Jurkat, Clone E6-1 (cell line): ENCODE results near the gene PDZD7. TPM values are rescaled to one million over a fixed set of nuclear protein-coding genes. Genes with fewer than 3 reads are reported as not detected.

Source experiments
- DNase-seq: peaks from one replicate; pipeline ENCODE4 v3.0.0-alpha.2; 2011; ENCODE audit warnings: low read depth, low spot score
- H3K4me3 ChIP-seq: 2 replicates; pipeline ENCODE4 v1.5.1; 2011; ENCODE audit warnings: mild to moderate bottlenecking, low read length, control low read depth, moderate library complexity
- polyA plus RNA-seq: library from polyadenylated mRNA; unstranded; fragments of >200 nt; gene quantifications from one replicate; pipeline ENCODE4 v1.2.1, GENCODE V29; 2012; ENCODE audit warnings: missing spikeins; ENCODE audit not compliant: insufficient read length, insufficient read depth

The PDZD7 gene
- 4.6 TPM for polyA plus RNA-seq

- peak within 1 kb of the TSS; percentile 85 for H3K4me3 ChIP-seq
- DNase-seq: peak; percentile 90
Measured at GRCh38 chr10:101031128-101031795, at the start of gene PDZD7, which contains the start of gene SFXN3. TSS of gene PDZD7 (minus strand) at chr10:101031129. CDS start at chr10:101030219, 910 bp downstream. TSS of gene SFXN3 (plus strand) at chr10:101031234. CDS start at chr10:101034695, 3,461 bp downstream.

GRCh38 chr10:101079874-101080273 lies 48.9 kb upstream of the PDZD7 start:
- H3K4me3 ChIP-seq: no peak overlapping the region
- no peak for DNase-seq

GRCh38 chr10:101076630-101077029 lies 45.7 kb upstream of the PDZD7 start:
- DNase-seq: no peak
- no peak overlapping the region for H3K4me3 ChIP-seq

- DNase-seq: no peak
- no peak overlapping the region for H3K4me3 ChIP-seq
Measured at GRCh38 chr10:101075775-101076174, 44.8 kb upstream of the PDZD7 start.

- H3K4me3 ChIP-seq: no peak overlapping the region
- DNase-seq: no peak
Measured at GRCh38 chr10:101073631-101074030, 42.7 kb upstream of the PDZD7 start.

GRCh38 chr10:101072923-101073322 lies 42.0 kb upstream of the PDZD7 start:
- no peak overlapping the region for H3K4me3 ChIP-seq
- DNase-seq: no peak

- no peak overlapping the region for H3K4me3 ChIP-seq
- no peak for DNase-seq
Measured at GRCh38 chr10:101071885-101072433, 41.0 kb upstream of the PDZD7 start.

GRCh38 chr10:101071267-101071884 lies 40.4 kb upstream of the PDZD7 start:
- DNase-seq: no peak
- H3K4me3 ChIP-seq: no peak overlapping the region

GRCh38 chr10:101070098-101070497 lies 39.2 kb upstream of the PDZD7 start:
- H3K4me3 ChIP-seq: no peak overlapping the region
- no peak for DNase-seq

- no peak overlapping the region for H3K4me3 ChIP-seq
- no peak for DNase-seq
Measured at GRCh38 chr10:101069441-101069840, 38.5 kb upstream of the PDZD7 start.

- peak overlapping the region; percentile 62 for H3K4me3 ChIP-seq
- DNase-seq: peak; percentile 84
Measured at GRCh38 chr10:101067356-101068083, 36.6 kb upstream of the PDZD7 start.

GRCh38 chr10:101066896-101067355 lies 36.0 kb upstream of the PDZD7 start:
- DNase-seq: no peak
- H3K4me3 ChIP-seq: no peak overlapping the region; the same call in 1 of the 2 replicates

- no peak overlapping the region for H3K4me3 ChIP-seq
- DNase-seq: no peak
Measured at GRCh38 chr10:101066146-101066895, 35.4 kb upstream of the PDZD7 start.

- no peak overlapping the region for H3K4me3 ChIP-seq
- DNase-seq: no peak
Measured at GRCh38 chr10:101065481-101066145, 34.7 kb upstream of the PDZD7 start.

GRCh38 chr10:101064415-101065030 lies 33.6 kb upstream of the PDZD7 start:
- DNase-seq: no peak
- no peak overlapping the region for H3K4me3 ChIP-seq

- H3K4me3 ChIP-seq: no peak overlapping the region
- DNase-seq: no peak
Measured at GRCh38 chr10:101063548-101064414, 32.9 kb upstream of the PDZD7 start.

- no peak overlapping the region for H3K4me3 ChIP-seq
- DNase-seq: no peak
Measured at GRCh38 chr10:101063050-101063525, 32.2 kb upstream of the PDZD7 start.
